Fibroblast of villous mesenchyme (primary cell): ENCODE measurements around the gene PLCG1. TPM values are rescaled to one million over a fixed set of nuclear protein-coding genes. Genes with fewer than 3 reads are reported as not detected.

ENCODE experiments used
- DNase-seq: peaks from one replicate; pipeline ENCODE4 v3.0.0-alpha.2; 2010; ENCODE audit warnings: low read depth
- H3K4me3 ChIP-seq: 2 replicates; pipeline ENCODE4 v1.5.1; 2011; ENCODE audit warnings: low read depth, mild to moderate bottlenecking, low read length
- total RNA-seq: library from RNA; depleted of rRNA; stranded (reverse); fragments of >200 nt; gene quantifications from 2 replicates; pipeline ENCODE4 v1.2.3, GENCODE V29; 2012
- TF ChIP-seq, protein P1 (sequence below): IDR thresholded peaks from 2 replicates; pipeline ENCODE4 v1.5.1; 2012; ENCODE audit warnings: low read depth, mild to moderate bottlenecking, low read length; ENCODE audit not compliant: insufficient read depth

The PLCG1 gene
- total RNA-seq, 1 donor: 60.9 TPM

DNA sequence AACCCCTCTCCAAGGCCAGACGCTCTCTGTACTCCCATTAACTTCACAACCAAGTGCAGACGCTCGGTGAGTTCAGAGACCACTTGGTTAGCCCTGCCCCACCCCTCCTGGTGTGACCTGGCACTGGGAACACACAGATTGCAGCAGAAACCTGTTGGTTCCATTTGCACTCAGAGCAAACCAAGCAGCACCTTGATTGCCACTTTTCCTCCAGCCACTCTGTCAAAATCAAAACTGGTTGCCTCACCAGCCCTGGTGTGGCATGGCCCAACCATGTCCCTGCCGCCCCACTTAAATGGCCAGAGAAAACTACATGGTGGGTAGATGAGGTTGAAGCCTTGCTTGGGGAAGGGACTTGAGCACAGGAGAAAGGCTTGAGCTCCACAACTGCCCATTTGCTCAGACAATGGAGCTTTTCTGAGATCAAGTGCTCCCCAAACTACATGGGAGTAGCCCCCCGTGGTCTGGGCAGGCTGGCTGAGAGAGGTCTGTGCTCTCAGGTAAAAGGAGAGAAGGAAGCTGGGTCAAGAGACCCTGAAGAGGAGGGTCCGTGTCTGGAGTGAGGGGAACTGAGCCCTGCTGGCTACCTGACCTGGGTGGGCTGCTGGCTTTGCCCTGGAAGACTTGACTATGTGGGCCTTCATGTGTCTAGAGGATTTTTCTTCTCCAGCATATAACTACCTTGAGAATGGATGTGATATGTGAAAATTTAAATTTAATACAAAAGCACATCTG is 43.4 kb downstream of the PLCG1 start:
- no peak for DNase-seq
- TF ChIP-seq, protein P1, sequence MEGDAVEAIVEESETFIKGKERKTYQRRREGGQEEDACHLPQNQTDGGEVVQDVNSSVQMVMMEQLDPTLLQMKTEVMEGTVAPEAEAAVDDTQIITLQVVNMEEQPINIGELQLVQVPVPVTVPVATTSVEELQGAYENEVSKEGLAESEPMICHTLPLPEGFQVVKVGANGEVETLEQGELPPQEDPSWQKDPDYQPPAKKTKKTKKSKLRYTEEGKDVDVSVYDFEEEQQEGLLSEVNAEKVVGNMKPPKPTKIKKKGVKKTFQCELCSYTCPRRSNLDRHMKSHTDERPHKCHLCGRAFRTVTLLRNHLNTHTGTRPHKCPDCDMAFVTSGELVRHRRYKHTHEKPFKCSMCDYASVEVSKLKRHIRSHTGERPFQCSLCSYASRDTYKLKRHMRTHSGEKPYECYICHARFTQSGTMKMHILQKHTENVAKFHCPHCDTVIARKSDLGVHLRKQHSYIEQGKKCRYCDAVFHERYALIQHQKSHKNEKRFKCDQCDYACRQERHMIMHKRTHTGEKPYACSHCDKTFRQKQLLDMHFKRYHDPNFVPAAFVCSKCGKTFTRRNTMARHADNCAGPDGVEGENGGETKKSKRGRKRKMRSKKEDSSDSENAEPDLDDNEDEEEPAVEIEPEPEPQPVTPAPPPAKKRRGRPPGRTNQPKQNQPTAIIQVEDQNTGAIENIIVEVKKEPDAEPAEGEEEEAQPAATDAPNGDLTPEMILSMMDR: no peak
- no peak overlapping the region for H3K4me3 ChIP-seq

DNA sequence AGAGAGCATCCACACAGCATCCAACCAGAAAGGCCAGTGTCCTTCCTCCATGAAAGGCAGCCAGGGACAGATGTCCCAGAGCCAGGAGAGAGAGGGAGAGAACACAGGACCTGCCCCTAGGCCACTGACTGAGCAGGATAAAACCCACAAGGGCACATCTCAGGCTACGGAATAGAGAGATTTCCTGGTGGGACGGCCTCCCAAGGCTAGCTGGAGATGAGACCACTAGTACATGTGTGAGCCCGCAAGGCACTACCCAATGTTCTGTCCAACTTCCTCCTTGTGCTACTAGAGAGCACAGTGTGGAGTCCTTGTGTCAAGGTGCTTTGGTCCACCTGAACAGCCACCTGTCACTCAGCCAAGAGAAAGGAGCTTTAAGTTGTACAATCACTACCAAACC is 44.2 kb downstream of the PLCG1 start:
- TF ChIP-seq, protein P1: no peak
- no peak for DNase-seq
- no peak overlapping the region for H3K4me3 ChIP-seq

DNA sequence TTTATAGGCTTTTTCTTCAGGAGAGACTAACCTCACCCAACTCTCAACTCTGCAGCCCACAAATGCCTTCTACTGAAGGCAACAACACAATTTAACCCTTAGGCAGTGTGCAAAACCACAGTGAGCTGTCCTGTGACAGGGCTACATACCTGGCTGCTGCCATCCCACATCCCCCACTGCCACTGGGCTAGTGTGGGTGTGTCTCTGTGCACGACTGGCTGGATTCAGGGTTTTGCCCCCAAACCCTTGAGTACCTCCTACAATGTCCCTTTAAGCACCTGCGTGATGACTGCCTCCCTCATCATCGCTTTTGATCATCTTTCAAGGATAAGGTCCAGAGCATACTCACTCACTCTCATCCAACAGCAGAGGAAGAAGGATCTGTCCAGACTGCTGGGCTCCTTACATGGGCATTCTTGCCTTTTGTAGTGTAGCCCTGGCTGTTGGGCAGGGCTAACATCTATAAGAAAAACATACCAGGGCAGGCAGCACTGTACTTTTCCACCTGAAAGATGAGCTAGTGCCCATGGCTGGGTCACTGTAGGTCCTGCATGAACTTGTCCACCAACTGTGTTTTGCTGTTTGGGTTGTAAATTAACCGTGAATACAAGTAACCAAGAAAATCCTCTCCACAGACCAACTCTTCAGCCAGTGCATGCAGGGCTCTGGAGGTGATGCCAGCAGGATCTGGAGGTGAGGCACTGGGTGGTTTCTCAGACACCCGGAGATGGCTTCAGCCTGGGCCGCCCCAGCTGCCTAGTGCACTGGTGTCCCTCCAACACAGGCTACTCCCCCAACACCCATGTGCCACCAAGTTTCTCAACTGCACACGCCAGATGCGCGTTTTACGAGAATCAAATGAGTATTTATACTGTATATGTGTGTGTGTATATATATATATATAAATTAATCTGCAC is 45.2 kb downstream of the PLCG1 start:
- no peak for DNase-seq
- TF ChIP-seq, protein P1: no peak
- no peak overlapping the region for H3K4me3 ChIP-seq

DNA sequence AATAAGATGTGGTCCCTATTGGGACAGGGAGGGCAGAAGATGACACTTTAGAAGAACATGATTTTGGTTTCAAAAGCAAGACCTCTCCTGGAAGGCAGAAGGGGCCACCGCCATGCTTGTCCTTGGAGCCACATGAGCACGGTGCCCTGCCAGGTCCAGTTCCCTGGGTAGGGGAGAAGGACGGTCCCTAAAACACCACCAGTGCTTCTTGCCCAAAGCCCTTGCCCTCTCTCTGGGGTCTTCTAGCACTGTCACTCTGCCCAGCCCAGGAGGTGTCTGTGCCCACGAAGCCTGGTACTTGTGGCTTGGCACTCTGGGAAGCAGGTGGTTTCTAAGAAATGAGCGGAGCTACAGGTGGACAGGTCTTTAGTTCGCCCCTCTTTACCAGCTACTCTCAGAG is 46.0 kb downstream of the PLCG1 start:
- TF ChIP-seq, protein P1: no peak
- DNase-seq: no peak

DNA sequence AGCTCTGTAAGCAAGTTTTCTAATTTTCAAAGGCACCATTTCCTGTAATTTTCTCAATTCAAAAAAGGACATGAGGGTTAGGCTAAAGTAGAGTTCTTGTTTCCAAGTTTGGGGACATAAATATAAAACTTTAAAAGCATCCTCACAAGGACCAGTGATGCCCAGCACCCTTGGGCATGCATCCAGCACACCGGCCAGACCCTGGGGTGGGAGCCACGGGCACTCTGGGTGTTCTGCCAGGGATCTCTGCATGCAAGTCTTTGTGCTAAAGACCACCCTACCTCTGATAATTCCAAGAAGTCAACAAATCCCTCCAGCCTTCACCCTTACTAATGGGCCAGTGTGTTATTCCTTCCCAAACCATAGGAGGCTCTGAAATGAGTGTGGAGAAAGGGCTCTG is 46.5 kb downstream of the PLCG1 start:
- TF ChIP-seq, protein P1: no peak
- no peak for DNase-seq

More for the DNA sequence above, 46.0 kb downstream of the PLCG1 start:
- H3K4me3 ChIP-seq: no peak overlapping the region

DNA sequence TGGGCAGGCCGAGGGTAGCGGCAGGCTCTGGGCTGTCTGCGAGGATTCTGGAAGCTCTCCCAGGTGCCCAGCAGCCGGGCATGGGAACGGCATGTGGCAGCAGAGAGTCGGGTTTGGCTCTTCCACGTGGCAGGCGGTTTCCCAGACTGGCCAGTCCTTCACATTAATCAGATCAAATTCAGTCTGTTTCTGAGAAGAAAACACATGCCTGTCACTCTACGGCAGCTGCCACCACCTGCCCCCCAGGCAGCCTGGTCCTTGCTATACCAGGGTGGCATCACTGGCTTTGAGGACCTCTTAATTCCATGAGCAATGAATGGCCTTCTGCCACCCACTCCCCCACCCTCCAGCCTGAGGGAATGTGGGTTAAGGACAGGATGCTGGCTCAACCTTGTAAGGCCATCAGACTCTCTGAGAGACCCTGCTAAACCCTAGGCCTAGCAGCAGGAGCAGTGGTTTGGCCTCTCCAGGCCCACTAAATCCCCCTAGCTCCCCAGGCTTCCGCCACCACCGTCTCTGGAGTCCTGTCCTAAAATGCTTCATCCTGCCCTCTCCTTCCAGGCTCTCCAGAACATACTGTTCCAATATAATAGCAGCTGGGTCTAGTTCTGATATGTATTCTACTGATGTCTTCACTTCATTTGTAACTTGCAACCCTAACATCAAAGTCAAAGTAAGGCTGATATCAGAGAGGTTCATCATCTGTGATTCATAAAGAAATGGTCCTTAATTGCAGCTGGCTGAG is 47.8 kb downstream of the PLCG1 start:
- TF ChIP-seq, protein P1: no peak
- DNase-seq: no peak
- H3K4me3 ChIP-seq: no peak overlapping the region

More for the DNA sequence above, 46.5 kb downstream of the PLCG1 start:
- H3K4me3 ChIP-seq: no peak overlapping the region
